CD4-positive, alpha-beta T cell (primary cell): ENCODE measurements around the gene CAMK2B. TPM values are rescaled to one million over a fixed set of nuclear protein-coding genes. Genes with fewer than 3 reads are reported as not detected.

Source experiments
- ATAC-seq: fragments of 200-7000 bp; cut with Tn5 transposase; one replicate; pipeline ENCODE4 v1.10.0; 2022; ENCODE audit warnings: mild to moderate bottlenecking; ENCODE audit not compliant: poor library complexity
- CTCF ChIA-PET: fragments of 350-600 bp; sonication (Branson Sonifier 250); formaldehyde crosslinking; loops from one replicate; lab custom pipeline; 2021; ENCODE audit warnings: antibody characterized with exemption, inconsistent platforms; lab: Charles Lee
- POLR2A ChIA-PET: fragments of 350-600 bp; sonication (Branson Sonifier 250); formaldehyde crosslinking; loops from one replicate; lab custom pipeline; 2021; ENCODE audit warnings: antibody characterized with exemption, inconsistent platforms; lab: Charles Lee
- DNase-seq, 14 experiments: peaks; one replicate each; pipeline ENCODE4 v3.0.0-alpha.2; 2013 to 2020; ENCODE audit warnings: mixed read lengths in 2 of 14
- H3K27ac ChIP-seq, 2 donors: one replicate each; pipeline versions ENCODE4 v1.5.1 to v1.7.0; 2013; ENCODE audit warnings: low read length in 2 of 2, low read depth in 1 of 2, mild to moderate bottlenecking in 1 of 2
- H3K27me3 ChIP-seq, 2 experiments: 1 replicate in 1 of 2; 2 replicates in 1 of 2; pipeline versions ENCODE4 v1.6.1 to v1.7.0; 2013; ENCODE audit warnings: low read length in 2 of 2, control low read depth in 1 of 2, mild to moderate bottlenecking in 1 of 2, moderate library complexity in 1 of 2; ENCODE audit not compliant: insufficient read depth in 2 of 2, control insufficient read depth in 1 of 2
- H3K36me3 ChIP-seq: one replicate; pipeline ENCODE4 v1.6.1; 2013; ENCODE audit warnings: low read length, control low read depth; ENCODE audit not compliant: insufficient read depth
- H3K4me1 ChIP-seq: one replicate; pipeline ENCODE4 v1.6.1; 2013; ENCODE audit warnings: low read length, control low read depth; ENCODE audit not compliant: insufficient read depth
- H3K4me3 ChIP-seq: one replicate; pipeline ENCODE4 v1.5.1; 2013; ENCODE audit warnings: mild to moderate bottlenecking, low read length, moderate library complexity
- H3K9me3 ChIP-seq, 2 experiments: 1 replicate in 1 of 2; 2 replicates in 1 of 2; pipeline versions ENCODE4 v1.6.1 to v1.7.0; 2013; ENCODE audit warnings: low read length in 2 of 2, mild to moderate bottlenecking in 2 of 2, control low read depth in 1 of 2, moderate library complexity in 1 of 2; ENCODE audit not compliant: control insufficient read depth in 1 of 2, insufficient read depth in 1 of 2
- H3K27ac Mint-ChIP-seq: one replicate; pipeline ENCODE4 v1.8.0; 2020; ENCODE audit warnings: mixed read lengths
- H3K27me3 Mint-ChIP-seq: one replicate; pipeline ENCODE4 v1.8.0; 2021; ENCODE audit warnings: mixed read lengths
- H3K36me3 Mint-ChIP-seq: one replicate; pipeline ENCODE4 v1.8.0; 2021; ENCODE audit warnings: low read depth, mixed read lengths
- H3K4me1 Mint-ChIP-seq: one replicate; pipeline ENCODE4 v1.8.0; 2021; ENCODE audit warnings: low read depth, mixed read lengths
- H3K4me3 Mint-ChIP-seq: one replicate; pipeline ENCODE4 v1.8.0; 2020; ENCODE audit warnings: mild to moderate bottlenecking, mixed read lengths
- H3K9me3 Mint-ChIP-seq: one replicate; pipeline ENCODE4 v1.8.0; 2020; ENCODE audit warnings: mixed read lengths
- CTCF ChIP-seq: fragments of 200-600 bp; IDR thresholded peaks from one replicate; pipeline ENCODE4 v1.8.0; 2022; ENCODE audit warnings: antibody characterized with exemption, mild to moderate bottlenecking
- intact Hi-C, 2 experiments: fragments of 100-400 bp; cut with DNase I in 1 of 2; cut with micrococcal nuclease in 1 of 2; formaldehyde crosslinking; loops; one replicate each; pipeline versions ENCODE4 v1.15.1 to v1.9.0; 2023 to 2025; cut with DNase I, micrococcal nuclease
- total RNA-seq, 174 experiments: library from RNA in 2 of 174; stranded (reverse) in 2 of 174; gene quantifications; one replicate each; pipeline ENCODE4 v1.2.3 and lab custom pipeline; 2021 to 2026

CAMK2B gene
- total RNA-seq, 2 experiments from 2014 or later: not detected

GRCh38 chr7:44216019-44216418, 109.4 kb downstream of the CAMK2B start:
- DNase-seq (no peak), ATAC-seq (no peak)
- no peaks in the 10 kb centered on the region for H3K4me1 Mint-ChIP-seq
- POLR2A ChIA-PET: no interaction called here
- H3K27ac Mint-ChIP-seq: no peak overlapping the region
- intact Hi-C loops: no loop called here
- Histone ChIP-seq H3K4me1 (no peaks in the 10 kb centered on the region), H3K27ac (no peak overlapping the region), H3K9me3 (peaks cover 0 to 8% of the 10 kb centered on the region in 2 experiments), H3K36me3 (peaks cover 27% of the 10 kb centered on the region), H3K27me3 (no peaks in the 10 kb centered on the region), H3K4me3 (no peak overlapping the region)
- no peak for TF ChIP-seq CTCF
- CTCF ChIA-PET: no interaction called here
- H3K4me3 Mint-ChIP-seq: no peak overlapping the region
- H3K9me3 Mint-ChIP-seq: no peaks in the 10 kb centered on the region
- peaks cover 27% of the 10 kb centered on the region for H3K36me3 Mint-ChIP-seq
- no peaks in the 10 kb centered on the region for H3K27me3 Mint-ChIP-seq

- DNase-seq (no peak), ATAC-seq (no peak)
- Histone ChIP-seq H3K4me1 (no peaks in the 10 kb centered on the region), H3K36me3 (peaks cover 31% of the 10 kb centered on the region), H3K27me3 (no peaks in the 10 kb centered on the region), H3K27ac (no peak overlapping the region), H3K9me3 (peaks cover 0 to 8% of the 10 kb centered on the region in 2 experiments), H3K4me3 (no peak overlapping the region)
- Mint-ChIP-seq H3K9me3 (no peaks in the 10 kb centered on the region), H3K4me3 (no peak overlapping the region), H3K4me1 (no peaks in the 10 kb centered on the region), H3K27ac (no peak overlapping the region), H3K27me3 (no peaks in the 10 kb centered on the region), H3K36me3 (peaks cover 32% of the 10 kb centered on the region)
- ChIA-PET CTCF (no interaction called here), POLR2A (interaction anchor here (0.5 kb wide), 1 partner anchor 281 kb away, joined by 3 read pairs; no protein-coding TSS in a partner anchor)
- TF ChIP-seq CTCF: no peak
- intact Hi-C loops: no loop called here
These were observed 109.9 kb downstream of the CAMK2B start for GRCh38 chr7:44215531-44215930.

- Histone ChIP-seq H3K27me3 (no peaks in the 10 kb centered on the region), H3K27ac (no peak overlapping the region), H3K4me3 (no peak overlapping the region), H3K4me1 (no peaks in the 10 kb centered on the region), H3K9me3 (peaks cover 0 to 2% of the 10 kb centered on the region in 2 experiments), H3K36me3 (peaks cover 47% of the 10 kb centered on the region)
- intact Hi-C loops: no loop called here
- POLR2A ChIA-PET: no interaction called here
- H3K9me3 Mint-ChIP-seq: no peaks in the 10 kb centered on the region
- H3K27me3 Mint-ChIP-seq: no peaks in the 10 kb centered on the region
- DNase-seq (no peak), ATAC-seq (no peak)
- CTCF ChIA-PET: no interaction called here
- no peaks in the 10 kb centered on the region for H3K4me1 Mint-ChIP-seq
- H3K4me3 Mint-ChIP-seq: no peak overlapping the region
- H3K36me3 Mint-ChIP-seq: peaks cover 46% of the 10 kb centered on the region
- peak overlapping the region; percentile 50 for H3K27ac Mint-ChIP-seq
- TF ChIP-seq CTCF: no peak
These were observed 111.5 kb downstream of the CAMK2B start for GRCh38 chr7:44213877-44214388.
